T-helper 22 cell (primary cell): Measurements from ENCODE around the gene DDX41.

Experiments used
- DNase-seq: peaks from one replicate; pipeline ENCODE4 v3.0.0-alpha.2; 2020; ENCODE audit warnings: low read depth

DDX41 gene

DNA sequence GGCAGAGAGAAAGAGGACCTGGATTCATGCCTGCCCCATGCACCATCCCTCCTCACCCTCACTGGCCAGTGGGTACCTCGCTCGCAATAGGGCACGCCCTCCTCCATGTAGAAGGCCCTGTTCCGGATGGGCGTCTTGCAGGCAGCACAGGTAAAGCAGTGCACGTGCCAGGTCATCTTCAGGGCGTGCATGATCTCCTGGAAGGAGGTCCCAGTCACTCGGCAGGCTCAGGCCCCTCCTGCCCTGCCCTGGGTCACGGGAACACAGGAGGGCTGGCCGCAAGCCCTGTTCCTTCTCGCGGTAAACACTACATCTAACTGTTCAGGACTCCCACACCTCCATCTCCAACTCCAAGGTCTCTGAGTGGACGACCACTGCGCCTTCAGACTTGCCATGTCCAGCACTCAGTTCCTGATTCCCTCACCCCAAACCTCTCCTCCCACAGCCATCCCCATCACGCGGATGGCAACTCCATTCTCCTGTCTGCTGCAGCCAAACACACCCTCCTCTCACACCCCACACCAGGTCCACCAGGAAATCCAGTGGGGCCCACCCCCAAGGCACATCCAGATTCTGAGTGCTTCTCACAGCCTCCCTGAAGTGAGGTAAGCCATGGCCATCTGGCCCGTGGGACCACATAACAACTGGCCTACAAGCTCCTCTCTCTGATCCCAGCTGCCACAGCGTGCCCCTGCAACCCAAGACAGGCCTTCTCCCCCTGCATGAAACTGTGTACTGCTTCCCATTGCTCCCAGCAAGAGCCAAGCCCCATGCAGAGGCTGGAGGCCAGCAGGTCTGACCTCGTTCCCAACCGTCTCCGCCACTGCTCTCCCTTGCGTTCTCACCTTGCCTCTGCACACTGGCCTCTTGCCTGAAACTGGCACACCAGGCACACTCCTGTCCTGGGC lies 32.5 kb downstream of the DDX41 start:
- no peak for DNase-seq

- DNase-seq: no peak
Measured at GRCh38 chr5:177483042-177483441, 33.7 kb downstream of the DDX41 start.

- DNase-seq: no peak
Measured at GRCh38 chr5:177482359-177482795, 34.4 kb downstream of the DDX41 start.

- no peak for DNase-seq
Measured at GRCh38 chr5:177479774-177480173, 37.0 kb downstream of the DDX41 start.

- no peak for DNase-seq
Measured at GRCh38 chr5:177478711-177479646, 37.8 kb downstream of the DDX41 start.

DNA sequence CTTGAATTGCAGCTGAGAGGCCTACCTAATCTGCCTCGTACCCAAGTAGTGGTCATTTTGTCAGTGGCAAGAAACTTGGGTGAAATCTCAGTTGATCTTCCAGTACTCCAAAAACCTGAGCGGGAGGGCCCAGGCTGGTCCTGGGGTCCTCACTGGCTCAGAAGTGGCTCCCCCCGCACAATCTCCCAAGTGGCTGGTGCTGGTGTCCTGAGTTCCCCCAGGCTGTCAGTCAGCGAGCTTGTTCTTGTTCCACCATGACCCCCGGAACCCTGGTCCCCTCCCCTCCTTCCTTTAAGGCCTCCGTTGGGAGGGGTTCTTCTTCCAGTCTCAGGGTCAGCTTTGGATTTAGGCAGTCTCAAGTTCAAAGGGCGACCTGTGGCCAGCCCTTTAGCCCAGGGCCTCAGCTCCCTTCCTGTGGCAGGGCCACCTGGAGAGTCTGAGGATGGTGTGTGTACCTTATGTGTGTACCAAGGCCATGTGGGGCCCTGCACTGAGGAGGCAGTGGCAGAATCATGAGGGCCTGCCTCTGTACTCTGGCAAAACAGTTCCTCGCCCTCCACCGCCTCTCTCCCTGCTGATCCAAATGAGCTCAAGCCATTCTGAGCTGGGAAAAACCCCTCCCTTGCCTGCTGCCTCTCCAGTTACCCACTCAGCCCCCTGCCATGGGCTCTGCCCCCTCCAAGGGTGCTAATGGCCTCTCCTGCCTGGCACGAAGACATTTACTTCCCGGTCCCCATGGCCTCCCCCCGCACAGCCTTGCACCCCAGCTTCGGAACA lies 38.9 kb downstream of the DDX41 start:
- no peak for DNase-seq

DNA sequence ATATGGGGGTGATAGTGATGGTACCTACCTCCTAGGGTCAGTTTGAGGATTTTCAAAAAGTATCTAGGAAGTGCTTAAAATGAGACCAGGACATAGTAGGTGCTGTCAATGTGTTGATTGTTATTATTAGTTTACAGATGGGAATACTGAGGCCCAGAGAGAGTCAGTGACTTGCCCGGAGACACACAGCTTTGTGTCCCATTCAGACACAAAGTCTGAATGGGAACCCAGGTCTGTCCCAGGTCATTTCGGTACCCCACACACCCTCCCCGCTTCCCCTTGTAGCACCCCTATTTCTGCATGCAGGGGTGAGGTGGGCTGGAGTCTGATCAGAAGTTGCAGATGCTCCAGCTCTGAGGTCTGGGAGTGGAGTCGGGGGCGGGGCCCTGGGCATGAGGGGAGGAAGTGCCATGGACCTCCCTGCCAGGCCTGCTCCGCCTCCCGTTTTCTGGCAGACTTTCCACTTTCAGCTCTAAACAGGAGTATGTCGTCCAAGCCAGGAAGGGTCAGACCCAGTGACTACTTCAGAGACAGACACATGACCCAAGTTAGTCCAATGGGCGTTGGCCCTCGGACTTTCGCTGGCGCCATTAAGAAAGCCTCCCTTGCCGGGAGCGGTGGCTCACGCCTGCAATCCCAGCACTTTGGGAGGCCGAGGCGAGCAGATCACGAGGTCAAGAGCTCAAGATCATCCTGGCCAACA lies 40.1 kb downstream of the DDX41 start:
- DNase-seq: no peak

GRCh38 chr5:177475563-177476427 lies 41.0 kb downstream of the DDX41 start:
- DNase-seq: no peak

DNA sequence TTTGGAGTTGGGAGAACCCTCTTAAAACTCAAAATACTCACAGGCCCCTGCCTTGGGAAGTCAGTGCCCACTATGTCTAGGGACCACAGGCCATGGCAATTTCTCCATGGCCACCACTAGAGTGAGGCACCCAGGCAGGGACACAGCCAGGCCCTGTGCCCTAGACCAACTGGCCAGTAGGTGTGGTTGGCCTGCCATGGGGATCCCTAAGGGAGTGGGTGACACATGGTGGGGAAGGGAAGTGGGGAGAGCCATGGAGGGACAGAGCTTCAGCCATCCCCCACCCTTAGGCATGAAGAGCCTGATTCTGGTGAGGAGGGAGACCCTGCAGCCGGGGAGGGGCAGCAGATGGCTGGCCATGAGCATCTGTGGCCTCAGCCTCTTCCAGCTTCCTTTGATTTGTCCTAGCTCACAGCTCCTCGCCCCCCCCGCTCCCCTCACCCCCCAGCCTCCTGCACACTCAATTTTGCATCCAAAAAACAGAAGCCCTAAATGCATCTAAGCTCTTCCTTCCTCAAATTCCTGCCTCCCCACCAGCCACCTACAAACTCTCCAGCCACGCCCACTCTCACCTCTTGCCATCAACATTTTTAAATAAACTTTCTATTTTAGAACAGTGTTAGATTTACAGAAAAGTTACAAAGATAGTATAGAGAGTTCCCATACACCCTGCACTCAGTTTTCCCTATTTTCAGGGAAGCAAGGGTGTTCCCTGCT lies 41.8 kb downstream of the DDX41 start:
- DNase-seq: no peak

- DNase-seq: no peak
Measured at GRCh38 chr5:177474002-177474476, 42.7 kb downstream of the DDX41 start.

- no peak for DNase-seq
Measured at GRCh38 chr5:177473443-177474001, 43.2 kb downstream of the DDX41 start, which contains the start of gene DBN1. Gene DBN1 (minus strand): TSS chr5:177473634. CDS start chr5:177473521, 113 bp downstream.

DNA sequence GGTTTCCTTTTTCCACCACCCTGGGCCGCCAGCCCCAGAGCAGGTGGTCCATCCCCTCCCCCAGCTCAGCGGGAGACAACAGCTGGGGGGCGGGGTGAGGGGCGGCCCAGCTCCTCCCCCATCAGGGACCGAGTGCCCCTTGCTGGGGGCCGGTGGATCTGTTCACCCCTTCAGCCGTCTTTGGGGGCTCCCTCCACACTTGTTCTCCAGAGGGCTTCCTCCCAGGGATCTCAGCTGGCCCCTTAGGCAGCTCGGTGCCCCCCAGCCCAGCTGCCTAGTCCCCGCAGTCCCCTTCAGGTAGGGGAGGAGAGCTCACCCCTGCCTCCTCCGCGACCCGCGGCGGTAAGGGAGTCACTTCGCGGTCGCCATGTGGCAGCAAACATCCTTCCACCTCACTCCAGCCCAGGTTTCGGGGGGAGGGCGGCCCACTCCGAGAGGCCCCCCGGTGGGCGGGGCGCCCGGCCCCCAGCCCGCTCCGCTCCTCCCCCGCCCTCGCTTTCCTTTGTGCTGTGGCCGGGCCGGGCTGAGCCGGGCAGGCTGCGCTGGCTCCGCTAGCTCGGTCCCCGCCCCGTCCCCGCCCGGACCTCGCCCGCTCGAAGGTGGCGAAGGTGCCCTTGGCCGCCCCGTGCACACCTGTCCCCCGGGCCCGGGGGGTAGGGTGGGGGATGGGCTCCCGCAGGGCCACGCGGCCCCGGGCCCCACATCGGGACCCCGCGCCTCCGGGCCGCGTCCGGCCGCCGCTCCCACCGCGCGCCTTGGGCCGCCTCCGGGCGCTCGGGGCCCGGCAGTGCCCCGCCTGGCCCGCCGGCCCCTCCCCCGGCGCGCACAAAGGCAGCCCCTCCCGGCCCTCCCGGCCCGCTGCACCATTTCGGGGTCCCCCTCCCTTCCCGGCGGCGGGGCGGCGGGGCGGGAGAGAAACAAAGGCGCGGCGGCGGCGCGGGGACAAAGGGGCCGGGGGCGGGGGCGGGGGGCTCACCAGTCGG lies 44.0 kb downstream of the DDX41 start:
- peak; percentile 28 for DNase-seq

DNA sequence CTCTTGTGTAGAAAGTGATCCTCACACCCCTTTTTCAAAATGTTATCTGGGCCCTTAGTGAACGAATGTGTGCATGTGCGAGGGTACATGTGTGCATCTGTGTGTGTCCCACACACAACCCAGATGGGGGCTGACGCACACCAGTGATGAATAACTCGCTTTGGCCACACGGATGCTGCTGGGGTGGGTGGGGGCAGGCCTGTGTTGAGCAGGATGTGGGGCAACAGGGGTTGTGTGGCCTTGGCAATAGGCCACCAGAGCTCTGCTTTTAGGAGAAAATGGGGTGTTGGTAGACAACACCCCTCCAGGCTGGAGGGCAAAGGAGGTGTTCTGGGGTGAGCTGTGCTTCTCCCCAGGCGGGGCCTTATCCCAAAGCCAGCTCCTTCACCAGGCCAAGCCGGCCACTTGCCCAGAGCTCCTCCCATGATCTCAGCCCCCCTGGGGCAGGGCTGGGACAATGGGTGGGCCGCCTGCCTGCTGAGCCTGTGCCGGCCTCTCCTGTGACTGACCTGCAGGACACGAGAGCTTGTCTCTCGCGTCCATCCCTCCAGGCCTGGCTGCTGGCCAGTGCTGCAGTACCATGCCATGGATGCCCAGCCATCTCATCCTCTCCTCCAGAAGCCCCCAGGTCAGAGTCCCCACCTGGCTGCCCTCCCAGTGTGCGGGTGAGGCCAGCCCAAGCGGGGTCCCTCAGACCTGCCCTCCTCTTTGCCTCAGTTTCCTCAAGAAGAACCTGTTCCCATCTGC lies 45.0 kb downstream of the DDX41 start:
- no peak for DNase-seq

DNA sequence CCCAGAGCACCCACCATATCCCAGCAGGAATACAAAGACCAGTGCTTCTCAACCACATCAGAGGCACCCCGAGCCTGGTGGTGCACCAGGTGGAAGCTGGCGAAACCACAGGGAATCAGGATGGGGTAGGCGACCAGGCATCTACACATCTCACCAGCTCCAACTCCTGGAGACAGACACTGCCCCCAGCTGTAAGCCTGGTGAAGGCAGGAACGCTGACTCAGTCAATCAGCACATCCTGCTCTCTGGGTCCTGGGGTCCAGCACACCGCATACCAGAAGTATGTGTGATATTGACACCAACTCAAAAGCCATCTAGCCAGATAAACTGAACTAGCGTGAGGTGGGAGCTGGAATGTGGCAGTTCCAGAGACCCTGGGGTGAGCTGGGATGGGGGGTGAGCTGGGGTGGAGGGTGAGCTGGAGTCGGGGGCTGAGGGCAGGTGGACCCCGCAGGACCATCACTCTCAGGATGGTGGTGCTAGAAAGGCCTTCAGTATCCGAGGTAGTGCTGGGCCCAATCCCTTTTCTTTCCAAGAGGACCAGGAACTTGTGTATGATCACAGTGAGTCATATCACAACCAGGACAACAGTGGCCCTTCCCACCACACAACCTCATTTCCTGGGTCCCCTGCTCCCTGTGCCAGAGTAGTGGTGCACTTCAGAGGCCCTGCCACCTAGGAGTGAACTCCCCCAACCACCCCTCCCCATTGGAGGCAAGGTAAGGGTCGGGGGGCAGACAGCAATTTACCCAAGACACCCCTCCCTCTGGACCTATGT lies 45.8 kb downstream of the DDX41 start:
- no peak for DNase-seq

DNA sequence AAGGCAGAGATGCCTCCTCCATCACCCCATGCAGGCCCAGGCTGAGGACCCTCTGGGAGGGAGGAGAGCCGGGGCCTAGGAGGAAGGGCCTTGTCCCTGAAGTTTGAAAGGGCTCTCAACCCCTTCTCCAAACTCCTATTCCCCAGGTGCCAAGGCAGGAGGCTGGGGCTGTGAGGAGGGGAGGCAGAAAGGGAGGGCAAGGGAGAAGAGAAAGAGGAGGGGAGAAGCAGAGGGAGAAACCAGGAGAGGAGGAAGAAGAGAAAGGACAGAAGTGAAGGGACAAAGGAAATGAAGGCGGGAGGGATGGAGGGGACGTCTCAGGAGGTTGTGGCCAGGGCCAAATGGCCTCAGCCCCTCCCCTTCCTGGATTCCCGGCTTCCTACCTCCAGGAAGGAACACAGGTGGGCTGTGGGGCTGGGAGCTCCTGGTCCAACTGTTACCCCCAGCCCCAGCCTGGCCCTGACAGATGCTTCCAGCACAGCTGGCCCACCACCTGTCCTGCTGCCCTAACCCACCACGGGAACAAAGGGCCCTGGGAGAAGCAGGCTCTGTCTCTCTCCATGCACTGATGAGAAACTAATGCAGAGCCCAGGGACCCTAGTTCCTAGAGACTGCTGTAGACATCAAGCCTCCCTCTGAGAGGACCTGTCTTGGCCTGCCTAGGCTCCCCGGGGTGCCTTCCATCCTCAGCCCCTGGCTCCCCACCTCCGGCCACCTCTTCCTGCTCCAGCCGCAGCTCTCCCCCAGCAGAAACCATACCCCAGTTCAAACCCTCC lies 46.8 kb downstream of the DDX41 start:
- no peak for DNase-seq
